Measurements from ENCODE around the gene GIMAP1.

The GIMAP1 gene

GRCh38 chr7:150748376-150748775, 32.0 kb downstream of the GIMAP1 start:
- no peak for DNase-seq (ENCODE audit: low read depth)

- DNase-seq (ENCODE audit: low read depth) = no peak
Observed at GRCh38 chr7:150751702-150752101, 35.3 kb downstream of the GIMAP1 start.

- no peak for DNase-seq (ENCODE audit: low read depth)
Observed at GRCh38 chr7:150753239-150753638, 36.8 kb downstream of the GIMAP1 start.

GRCh38 chr7:150753826-150754603, 37.6 kb downstream of the GIMAP1 start:
- DNase-seq (ENCODE audit: low read depth) = no peak

- DNase-seq (ENCODE audit: low read depth) = no peak
Observed at GRCh38 chr7:150754951-150755350, 38.5 kb downstream of the GIMAP1 start.

GRCh38 chr7:150755473-150756099, 39.2 kb downstream of the GIMAP1 start:
- DNase-seq (ENCODE audit: low read depth) = no peak

GRCh38 chr7:150756166-150756565, 39.8 kb downstream of the GIMAP1 start:
- DNase-seq (ENCODE audit: low read depth) = no peak

GRCh38 chr7:150756858-150757257, 40.4 kb downstream of the GIMAP1 start:
- DNase-seq (ENCODE audit: low read depth) = no peak

GRCh38 chr7:150759479-150759878, 43.1 kb downstream of the GIMAP1 start:
- DNase-seq (ENCODE audit: low read depth) = no peak

- no peak for DNase-seq (ENCODE audit: low read depth)
Observed at GRCh38 chr7:150766334-150766709, 49.9 kb downstream of the GIMAP1 start.

- no peak for DNase-seq (ENCODE audit: low read depth)
Observed at GRCh38 chr7:150769768-150770167, 53.4 kb downstream of the GIMAP1 start.
